Fibroblast of the aortic adventitia (primary cell): Measurements from ENCODE around the gene CCSAP. TPM values are rescaled to one million over a fixed set of nuclear protein-coding genes. Genes with fewer than 3 reads are reported as not detected.
A peak's percentile ranks its signal among the peaks of the same experiment; 100 is the strongest.

Source experiments
- DNase-seq: peaks from one replicate; pipeline ENCODE4 v3.0.0-alpha.2; 2010; ENCODE audit warnings: low read depth
- H3K4me3 ChIP-seq: 2 replicates; pipeline ENCODE4 v1.5.1; 2011; ENCODE audit warnings: low read depth, mild to moderate bottlenecking, control low read depth, low read length, moderate library complexity
- small RNA-seq: library from RNA; depleted of rRNA; stranded (forward); fragments of <200 nt; gene quantifications from one replicate; pipeline ENCODE3, GENCODE V24; 2012
- total RNA-seq: library from RNA; depleted of rRNA; stranded (reverse); fragments of >200 nt; gene quantifications from 2 replicates; pipeline ENCODE4 v1.2.3, GENCODE V29; 2012; ENCODE audit warnings: low replicate concordance
- TF ChIP-seq, protein P1 (sequence below): IDR thresholded peaks from 2 replicates; pipeline ENCODE4 v1.5.1; 2011; ENCODE audit warnings: mild to moderate bottlenecking, low read length, control low read depth, inconsistent platforms; ENCODE audit not compliant: insufficient read depth

The CCSAP gene
- total RNA-seq, 1 donor, result 5.3 TPM

DNA sequence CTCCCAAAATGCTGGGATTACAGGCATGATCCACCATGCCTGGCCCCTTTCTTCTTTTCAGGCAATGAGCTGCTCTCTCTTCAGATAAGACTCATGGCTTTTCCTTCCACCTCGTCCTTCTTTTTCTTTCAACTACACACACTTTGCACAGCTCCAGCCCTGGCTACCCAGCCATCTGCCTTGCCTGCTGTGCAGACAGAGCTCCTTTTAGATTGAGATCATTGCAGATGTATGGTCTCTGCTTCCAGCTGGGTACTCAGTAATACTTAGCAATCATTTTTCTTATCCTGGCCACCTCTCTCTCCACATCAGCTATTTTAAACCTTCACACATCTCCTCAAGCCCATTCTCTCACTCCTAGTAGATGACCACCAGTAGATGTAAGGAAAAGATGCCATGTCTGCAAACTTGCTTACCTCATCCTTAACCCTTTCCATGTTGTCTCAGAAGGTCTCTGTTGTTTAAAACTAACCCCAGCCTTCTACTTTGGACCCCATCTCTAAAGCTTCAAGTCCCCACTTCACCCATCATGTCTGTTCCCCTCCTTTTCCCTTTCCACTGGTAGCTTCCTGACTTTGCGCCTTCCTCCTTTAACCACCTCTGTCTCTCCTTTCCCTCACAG, 64.6 kb downstream of the CCSAP start:
- TF ChIP-seq, protein P1, sequence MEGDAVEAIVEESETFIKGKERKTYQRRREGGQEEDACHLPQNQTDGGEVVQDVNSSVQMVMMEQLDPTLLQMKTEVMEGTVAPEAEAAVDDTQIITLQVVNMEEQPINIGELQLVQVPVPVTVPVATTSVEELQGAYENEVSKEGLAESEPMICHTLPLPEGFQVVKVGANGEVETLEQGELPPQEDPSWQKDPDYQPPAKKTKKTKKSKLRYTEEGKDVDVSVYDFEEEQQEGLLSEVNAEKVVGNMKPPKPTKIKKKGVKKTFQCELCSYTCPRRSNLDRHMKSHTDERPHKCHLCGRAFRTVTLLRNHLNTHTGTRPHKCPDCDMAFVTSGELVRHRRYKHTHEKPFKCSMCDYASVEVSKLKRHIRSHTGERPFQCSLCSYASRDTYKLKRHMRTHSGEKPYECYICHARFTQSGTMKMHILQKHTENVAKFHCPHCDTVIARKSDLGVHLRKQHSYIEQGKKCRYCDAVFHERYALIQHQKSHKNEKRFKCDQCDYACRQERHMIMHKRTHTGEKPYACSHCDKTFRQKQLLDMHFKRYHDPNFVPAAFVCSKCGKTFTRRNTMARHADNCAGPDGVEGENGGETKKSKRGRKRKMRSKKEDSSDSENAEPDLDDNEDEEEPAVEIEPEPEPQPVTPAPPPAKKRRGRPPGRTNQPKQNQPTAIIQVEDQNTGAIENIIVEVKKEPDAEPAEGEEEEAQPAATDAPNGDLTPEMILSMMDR, result no peak
- no peak overlapping the region for H3K4me3 ChIP-seq
- no peak for DNase-seq

DNA sequence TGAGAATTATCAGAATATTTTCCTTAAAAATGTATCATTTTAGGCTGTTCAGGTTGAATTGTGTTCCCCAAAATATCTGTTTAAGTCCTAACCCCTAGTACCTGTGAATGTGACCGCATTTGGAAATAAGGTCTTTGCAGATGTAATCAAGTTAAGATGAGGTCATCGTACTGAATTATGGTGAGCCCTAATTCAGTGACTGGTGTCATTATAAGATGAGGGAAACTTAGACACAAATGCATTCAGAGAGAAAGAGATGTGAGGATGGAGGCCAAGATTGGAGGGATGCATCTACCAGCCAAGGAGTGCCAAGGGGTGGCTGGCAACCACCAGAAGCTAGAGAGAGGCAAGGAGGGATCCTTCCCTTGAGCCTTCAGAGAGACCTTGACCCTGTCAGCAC, 67.8 kb downstream of the CCSAP start:
- no peak overlapping the region for H3K4me3 ChIP-seq
- TF ChIP-seq, protein P1, result no peak
- DNase-seq, result no peak

DNA sequence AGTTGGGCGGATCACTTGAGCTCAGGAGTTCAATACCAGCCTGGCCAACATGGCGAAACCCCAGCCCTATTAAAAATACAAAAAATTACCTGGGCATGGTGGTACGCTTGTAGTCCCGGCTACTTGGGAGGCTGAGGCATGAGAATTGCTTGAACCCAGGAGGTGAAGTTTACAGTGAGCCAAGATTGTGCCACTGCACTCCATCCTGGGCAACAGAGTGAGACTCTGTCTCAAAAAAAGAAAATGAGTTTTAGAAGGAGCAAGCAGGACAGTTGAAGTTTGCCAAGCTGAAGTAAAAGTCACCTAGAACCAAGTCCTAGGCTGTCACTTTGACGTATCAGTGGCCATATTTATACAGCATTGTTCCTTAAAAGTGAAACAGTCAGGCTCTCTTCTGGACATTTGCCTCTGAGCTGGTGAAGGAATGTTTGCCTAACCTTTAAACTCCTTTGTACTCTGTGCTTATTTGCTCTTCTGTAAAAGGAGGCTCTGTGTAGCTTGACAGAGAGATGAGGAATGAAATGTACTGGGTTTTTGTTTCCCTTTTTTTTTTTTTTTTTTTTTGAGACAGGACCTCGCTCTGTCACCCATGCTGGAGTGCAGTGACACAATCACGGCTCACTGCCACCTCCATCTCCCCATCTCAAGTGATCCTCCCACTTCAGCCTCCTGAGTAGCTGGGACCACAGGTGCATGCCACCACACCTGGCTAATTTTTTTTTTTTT, 69.2 kb downstream of the CCSAP start:
- DNase-seq, result peak; percentile 29
- H3K4me3 ChIP-seq, result no peak overlapping the region

DNA sequence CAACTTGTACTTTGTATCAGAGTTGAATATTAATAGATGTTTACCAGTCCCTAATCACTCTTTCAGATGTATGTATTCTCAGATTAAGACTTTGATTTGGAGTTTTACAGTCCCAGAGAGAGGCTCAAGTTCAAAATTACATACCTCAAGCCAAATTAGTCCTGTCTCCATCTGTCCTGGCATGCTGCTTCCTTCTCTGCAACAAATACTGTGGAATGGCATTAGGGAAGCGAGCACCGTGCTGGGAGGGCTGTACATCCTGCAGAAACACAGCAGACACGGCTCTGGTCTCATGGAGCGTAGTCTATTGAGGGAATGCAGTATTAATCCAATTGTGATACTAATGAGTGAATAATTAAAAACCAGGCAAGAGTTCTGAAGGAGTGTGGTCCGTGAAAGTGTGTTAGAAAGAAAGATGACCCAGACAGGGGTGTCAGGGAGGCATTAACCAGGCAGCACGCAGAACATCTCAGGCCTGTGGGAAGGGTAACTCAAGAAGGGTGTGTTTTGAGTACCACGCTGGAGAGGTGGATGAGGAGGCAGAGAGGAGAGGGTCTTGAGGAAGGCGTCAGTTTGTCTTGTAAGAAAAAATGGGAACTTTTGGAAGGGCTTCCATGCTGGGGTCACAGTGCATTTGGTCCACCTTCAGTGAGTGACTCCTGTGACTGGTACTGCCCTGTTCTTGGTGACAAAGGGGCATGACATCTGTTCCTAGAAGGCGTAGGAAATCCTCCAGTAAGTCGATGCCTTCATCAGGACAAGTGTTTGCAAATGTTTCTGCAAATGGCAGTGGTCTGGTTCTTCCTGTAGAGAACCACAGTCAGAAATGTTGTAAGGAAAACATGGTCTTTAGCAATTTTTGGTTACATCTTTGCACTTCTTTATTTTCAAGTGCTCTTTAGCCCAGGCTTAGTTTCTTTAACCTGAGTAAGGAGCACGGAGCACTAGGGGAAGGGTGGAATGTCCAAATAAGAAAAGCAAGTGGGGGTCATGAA, 70.4 kb downstream of the CCSAP start:
- no peak for DNase-seq
- TF ChIP-seq, protein P1, result no peak
- H3K4me3 ChIP-seq, result peak overlapping the region; percentile 87

More for the DNA sequence above, 69.2 kb downstream of the CCSAP start:
- TF ChIP-seq, protein P1, result no peak

DNA sequence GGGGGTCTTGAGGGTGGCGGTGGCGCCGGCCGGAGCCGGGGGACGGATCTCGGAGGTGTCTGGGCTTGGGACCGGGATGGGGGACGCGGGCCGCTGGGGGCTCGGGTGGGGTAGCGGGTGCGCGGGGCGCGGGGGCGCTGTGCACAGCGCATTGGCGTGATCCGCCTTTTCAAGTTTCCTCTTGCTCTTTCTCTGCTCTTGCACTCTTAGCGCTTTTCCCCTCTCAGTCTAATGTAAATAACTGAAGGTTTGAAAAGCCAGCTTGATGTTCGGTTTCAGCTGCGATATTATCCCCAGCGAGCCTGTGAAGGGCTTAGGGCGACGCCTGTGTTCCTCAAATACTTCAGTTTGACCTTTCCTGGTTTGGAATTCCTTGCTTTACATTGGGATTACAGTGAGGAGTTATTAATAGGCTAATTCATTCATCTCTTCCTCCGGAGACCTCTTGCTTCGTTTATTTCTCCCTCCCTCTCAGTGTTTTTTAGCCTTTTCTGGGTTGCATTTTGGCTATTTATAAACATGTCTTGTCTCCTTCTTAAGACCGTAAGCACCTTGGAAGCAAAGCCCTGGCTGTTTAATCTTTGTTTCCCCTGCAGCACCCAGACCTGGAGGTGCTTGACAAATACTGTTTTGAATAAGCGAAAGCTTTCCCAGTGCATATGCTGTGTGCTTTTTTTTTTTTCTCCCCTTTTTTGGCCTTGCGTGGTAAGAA, 71.2 kb downstream of the CCSAP start:
- H3K4me3 ChIP-seq, result peak overlapping the region; percentile 87
- peak; percentile 35 for DNase-seq
- TF ChIP-seq, protein P1, result no peak

Small RNA genes within 50 kb of the gene (small RNA-seq; reads per million reads assigned to genes)
- not detected for gene RNU6-180P

Other genes with a start within 250 kb of the CCSAP start
- gene RAB4A, start 71.9 kb downstream of the CCSAP start, total RNA-seq, result 30.8 and 33.2 TPM in 2 replicates
- gene ACTA1, start 91.0 kb upstream of the CCSAP start, total RNA-seq, result not detected in 2 replicates
- 25.2 and 46.1 TPM in 2 replicates for gene NUP133, start 165.3 kb upstream of the CCSAP start, total RNA-seq
- gene ABCB10, start 215.7 kb upstream of the CCSAP start, total RNA-seq, result 13.1 and 16.8 TPM in 2 replicates